AG04449 (cell line): Measurements from ENCODE around the gene DIAPH2.
"Not testable (repeated sequence)": the region's sequence is repeated elsewhere in the genome, so short reads cannot be mapped to it uniquely, and the experiment has no call there.

Source experiments
- CTCF ChIA-PET: fragments of 350-600 bp; formaldehyde crosslinking; extraction: SDS; loops from one replicate; lab custom pipeline; 2021; ENCODE audit warnings: antibody characterized with exemption; lab: Yijun Ruan, JAX
- POLR2A ChIA-PET: fragments of 400-600, 350-600 bp; formaldehyde crosslinking; extraction: SDS; loops from one replicate; lab custom pipeline; 2020; ENCODE audit warnings: antibody characterized with exemption, inconsistent platforms; lab: Yijun Ruan, JAX
- DNase-seq: peaks from one replicate; pipeline ENCODE4 v3.0.0-alpha.2; 2010; ENCODE audit warnings: low read depth, low spot score
- H3K4me3 ChIP-seq: 2 replicates; pipeline ENCODE4 v1.5.1; 2011; ENCODE audit warnings: low read depth, mild to moderate bottlenecking, control low read depth, low read length
- CTCF ChIP-seq: IDR thresholded peaks from one replicate; pipeline ENCODE4 v1.5.1; 2011; ENCODE audit warnings: mild to moderate bottlenecking, moderate library complexity, low read length, control low read depth, inconsistent platforms; ENCODE audit not compliant: insufficient read depth; ENCODE audit errors: missing control alignments

Gene DIAPH2

GRCh38 chrX:97400492-97400891, 715.9 kb downstream of the DIAPH2 start:
- ChIA-PET POLR2A (no interaction called here), CTCF (no interaction called here)
- no peak overlapping the region for H3K4me3 ChIP-seq
- no peak for DNase-seq
- TF ChIP-seq CTCF, result no peak

DNA sequence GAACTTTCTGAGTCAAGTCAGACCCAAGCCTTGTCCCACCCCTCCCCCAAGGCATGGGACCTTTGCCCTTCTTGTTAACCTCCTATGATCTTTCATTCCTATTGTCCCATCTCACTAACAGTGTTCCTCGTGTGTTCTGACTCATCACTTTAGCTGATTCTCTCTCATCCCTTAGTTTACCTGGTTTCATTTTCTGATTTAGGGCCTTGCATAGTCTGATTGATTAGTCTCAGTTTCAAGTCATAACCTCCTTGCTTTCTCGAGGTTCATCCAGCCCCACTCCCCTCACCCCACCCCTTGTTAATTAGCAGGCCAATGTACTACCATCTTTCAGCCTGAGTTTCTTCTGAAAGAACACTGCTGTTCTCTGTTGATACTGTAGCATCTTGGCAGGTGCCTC, 716.5 kb downstream of the DIAPH2 start:
- TF ChIP-seq CTCF, result no peak
- ChIA-PET CTCF (no interaction called here), POLR2A (no interaction called here)
- no peak for DNase-seq
- H3K4me3 ChIP-seq, result no peak overlapping the region

DNA sequence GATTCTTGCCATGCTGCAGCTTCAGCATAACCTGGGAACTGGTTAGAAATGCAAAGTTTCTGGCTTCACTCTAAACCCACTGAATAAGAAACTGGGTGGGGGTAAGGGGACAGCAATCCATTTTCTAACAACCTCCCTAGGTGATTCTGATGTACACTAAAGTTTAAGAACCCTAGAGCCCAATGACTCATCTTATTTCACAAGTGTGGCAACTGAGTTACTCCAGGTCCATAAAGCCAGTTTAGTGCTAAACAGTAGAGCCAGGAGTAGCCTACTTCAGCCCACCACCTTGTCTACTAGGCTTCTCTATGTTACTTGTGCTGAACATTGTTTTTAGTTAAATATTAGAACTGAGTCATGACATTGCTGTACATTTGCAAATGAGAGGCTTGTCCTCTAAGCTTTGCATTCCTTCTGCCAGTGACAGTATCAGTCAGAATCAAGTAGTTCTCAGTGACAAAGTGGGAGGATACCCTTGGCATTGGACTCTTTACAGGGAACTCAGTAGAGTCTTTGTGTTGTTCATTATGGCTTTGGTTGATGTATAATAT, 717.0 kb downstream of the DIAPH2 start:
- DNase-seq, result no peak
- no peak overlapping the region for H3K4me3 ChIP-seq
- ChIA-PET CTCF (no interaction called here), POLR2A (no interaction called here)
- no peak for TF ChIP-seq CTCF

GRCh38 chrX:97402333-97402732, 717.7 kb downstream of the DIAPH2 start:
- no peak for TF ChIP-seq CTCF
- DNase-seq, result no peak
- ChIA-PET POLR2A (no interaction called here), CTCF (no interaction called here)
- H3K4me3 ChIP-seq, result no peak overlapping the region

DNA sequence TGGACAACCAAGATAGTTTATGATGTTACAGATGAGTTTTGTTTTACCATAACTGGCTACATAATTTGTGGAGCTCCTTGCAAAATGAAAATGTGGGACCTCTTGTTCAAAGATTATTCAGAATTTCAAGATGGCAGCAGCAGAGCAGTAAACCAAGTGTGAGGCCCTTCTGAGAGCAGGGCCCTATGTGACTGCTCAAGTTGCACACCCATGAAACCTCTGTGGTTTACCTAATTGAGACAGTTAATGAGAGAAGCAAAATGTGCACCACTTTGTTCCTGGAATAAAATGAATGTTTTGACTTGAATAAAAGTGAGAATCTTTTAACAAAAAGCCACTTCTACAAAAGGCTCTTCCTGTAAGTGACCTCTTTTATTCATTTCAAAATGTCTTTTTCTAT, 718.3 kb downstream of the DIAPH2 start:
- H3K4me3 ChIP-seq, result no peak overlapping the region
- ChIA-PET POLR2A (no interaction called here), CTCF (no interaction called here)
- TF ChIP-seq CTCF, result no peak
- no peak for DNase-seq

DNA sequence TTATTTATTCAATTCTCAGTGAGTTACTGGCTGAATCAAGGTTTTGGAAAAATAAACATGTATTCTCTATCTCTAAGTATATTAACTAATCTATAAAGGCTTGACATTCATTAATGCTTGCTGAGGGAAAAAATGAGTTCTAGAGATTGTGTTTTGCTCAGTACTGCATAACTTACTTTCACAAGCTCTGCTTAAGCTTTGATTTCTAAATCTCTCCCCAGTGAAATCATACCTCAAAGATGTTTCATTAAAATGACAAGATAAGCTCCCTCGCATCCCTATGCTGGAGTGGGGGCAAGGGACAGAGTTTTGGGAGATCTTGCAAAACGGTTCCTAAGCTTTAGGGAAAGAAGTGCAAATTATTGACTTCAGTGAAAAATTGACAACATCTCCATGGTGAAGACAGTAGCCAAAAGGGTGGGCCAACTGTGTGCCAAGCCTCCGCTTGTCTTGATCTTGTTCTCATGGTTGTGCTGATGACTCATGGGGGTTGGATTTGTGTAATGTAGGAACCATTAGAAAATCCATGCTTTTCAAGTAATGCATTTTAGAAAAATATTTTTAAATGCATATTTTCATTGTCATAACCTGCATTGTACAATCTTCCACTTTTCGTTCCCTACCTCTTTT, 720.5 kb downstream of the DIAPH2 start:
- no peak for TF ChIP-seq CTCF
- POLR2A ChIA-PET, result no interaction called here
- H3K4me3 ChIP-seq, result no peak overlapping the region
- CTCF ChIA-PET, result no interaction called here
- DNase-seq, result no peak

DNA sequence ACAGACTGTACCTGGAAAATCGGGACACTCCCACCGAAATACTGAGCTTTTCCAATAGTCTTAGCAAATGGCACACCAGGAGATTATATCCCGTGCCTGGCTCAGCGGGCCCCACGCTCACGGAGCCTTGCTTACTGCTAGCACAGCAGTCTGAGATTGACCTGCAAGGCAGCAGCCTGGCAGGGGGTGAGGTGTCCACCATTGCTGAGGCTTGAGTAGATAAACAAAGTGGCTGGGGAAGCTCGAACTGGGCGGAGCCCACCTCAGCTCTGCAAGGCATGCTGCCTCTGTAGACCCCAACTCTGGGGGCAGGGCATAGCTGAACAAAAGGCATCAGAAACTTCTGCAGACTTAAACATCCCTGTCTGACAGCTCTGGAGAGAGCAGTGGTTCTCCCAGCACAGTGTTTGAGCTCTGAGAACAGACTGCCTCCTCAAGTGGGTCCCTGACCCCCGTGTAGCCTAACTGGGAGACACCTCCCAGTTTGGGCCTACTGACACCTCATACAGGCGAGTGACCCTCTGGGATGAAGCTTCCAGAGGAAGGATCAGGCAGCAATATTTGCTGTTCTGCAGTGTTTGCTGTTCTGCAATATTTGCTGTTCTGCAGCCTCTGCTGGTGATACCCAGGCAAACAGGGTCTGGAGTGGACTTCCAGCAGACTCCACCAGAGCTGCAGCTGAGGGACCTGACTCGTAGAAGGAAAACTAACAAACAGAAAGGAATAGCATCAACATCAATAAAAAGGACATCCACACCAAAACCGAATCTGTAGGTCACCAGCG, 725.2 kb downstream of the DIAPH2 start:
- DNase-seq, H3K4me3 ChIP-seq, CTCF ChIA-PET, POLR2A ChIA-PET: not testable (repeated sequence)
